NOMO-1 treated with dmso at 0.1 percent for 144 hours (cell line): ENCODE data around the gene CACNG5.

Experiments used
- DNase-seq: peaks from one replicate; lab custom pipeline; 2025; ENCODE audit not compliant: unreplicated experiment; lab: John Stamatoyannopoulos, UW

The CACNG5 gene

DNA sequence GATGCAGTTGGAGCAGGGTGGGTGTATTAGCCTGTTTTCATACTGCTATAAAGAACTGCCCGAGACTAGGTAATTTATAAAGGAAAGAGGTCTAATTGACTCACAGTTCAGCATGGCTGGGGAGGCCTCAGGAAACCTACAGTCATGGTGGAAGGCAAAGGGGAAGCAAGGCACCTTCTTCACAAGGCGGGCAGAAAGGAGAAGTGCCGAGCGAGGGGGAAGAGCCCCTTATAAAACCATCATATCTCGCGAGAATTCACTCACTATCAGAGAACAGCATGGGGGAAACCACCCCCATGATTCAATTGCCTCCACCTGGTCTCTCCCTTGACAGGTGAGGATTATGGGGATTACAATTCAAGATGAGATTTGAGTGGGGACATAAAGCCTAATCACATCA, 68.4 kb downstream of the CACNG5 start:
- DNase-seq, result peak; percentile 16

DNA sequence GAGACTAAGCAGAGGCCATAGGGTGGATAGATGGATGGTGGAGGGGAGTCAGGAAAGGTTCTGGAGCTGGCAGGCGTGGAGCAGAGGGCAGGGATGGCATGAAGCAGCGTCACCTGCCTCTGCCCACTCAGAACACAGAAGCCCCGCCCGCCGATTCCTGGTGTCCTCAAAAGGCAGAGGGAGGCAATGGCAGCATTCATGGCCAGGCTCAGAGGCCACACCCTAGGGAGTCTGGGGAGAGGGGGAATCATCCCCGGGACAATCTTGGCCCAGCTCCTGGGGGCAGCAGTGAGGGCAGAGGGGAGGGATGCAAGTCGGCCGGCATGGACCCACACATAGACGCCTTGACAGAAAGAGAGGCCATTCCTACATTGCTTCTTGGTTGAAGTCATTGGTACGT, 68.9 kb downstream of the CACNG5 start:
- no peak for DNase-seq

DNA sequence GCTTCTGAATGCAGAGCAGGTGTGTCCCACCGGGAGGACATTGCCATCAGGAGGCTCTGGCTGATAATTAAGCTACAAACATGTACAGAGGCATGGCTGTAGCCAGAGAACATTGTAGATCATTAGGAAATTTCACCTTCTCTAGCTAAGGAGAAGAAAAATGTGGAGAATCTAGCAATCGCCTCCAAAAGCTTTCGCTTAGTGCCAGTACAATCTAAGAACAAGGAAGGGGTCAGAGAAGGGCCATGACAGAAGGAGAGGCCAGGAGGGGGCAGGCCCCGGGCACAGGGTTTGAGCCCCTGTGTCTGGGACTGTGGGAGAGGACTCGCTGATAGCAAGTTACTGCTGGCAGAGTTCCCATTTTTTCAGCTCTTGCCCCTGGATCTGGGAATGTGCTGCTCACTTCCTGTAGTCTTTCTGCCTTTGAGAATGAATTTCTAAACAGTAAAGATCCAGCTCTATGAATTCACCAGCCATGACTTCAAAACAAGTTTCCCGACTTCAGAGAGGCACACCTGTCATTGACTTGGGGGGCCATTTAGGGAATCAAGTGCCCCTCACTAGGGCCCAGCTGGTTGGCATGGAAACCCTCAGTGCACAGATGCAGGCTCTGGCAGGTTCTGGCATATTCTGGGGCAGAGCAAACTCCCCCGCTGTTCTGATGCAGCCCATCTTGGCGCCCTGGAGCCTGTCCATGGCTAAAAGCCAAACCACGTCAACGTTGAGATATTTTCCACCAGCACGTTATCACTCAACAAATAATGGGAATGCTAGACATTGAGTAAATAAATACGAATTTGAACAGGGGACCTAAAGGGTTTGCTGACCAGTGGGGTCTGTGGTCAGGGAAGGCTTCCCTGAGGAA, 70.1 kb downstream of the CACNG5 start:
- DNase-seq, result no peak

DNA sequence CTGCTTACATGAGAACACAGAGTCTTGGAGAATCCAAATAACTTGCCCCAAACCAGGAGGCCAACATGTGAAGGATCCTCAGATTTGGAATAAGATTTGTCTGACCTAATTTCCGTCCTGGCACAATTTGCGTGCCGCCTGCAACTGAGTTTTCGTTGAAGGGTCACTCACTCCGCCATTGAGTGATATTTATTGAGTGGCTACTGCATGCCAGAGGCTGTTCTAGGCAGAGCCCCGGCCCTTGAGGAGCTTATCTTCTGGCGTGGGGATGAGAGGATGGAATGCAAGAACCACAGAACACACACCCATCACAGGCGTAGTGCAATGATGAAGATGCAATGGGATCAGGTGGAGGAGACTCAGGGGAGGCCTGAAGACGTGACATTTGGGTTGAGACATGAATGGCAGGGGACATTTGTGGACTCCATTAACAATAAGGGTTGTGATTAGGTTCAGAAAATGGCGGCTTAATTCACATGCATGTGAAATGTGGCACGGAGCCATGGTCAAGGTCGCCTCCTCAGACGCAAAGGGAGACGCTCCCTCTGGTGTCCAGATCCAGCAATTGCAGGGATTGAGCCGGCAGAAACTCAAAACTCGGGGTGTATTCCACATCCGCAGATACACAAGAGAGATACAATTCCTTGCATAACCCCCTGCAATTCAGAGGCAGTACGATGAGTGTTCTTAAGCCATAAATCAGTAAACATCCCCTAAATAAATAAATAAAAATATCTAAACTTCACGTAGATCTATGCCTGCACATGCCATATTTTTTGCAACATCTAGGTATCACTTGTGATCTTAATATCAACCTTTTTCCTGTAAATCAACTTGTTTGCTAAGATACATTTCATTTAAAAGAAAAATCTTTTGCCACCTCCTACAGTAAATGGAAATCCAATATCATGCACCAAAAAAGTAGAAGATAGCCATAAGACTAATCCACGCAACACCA, 71.7 kb downstream of the CACNG5 start:
- DNase-seq, result peak; percentile 27

DNA sequence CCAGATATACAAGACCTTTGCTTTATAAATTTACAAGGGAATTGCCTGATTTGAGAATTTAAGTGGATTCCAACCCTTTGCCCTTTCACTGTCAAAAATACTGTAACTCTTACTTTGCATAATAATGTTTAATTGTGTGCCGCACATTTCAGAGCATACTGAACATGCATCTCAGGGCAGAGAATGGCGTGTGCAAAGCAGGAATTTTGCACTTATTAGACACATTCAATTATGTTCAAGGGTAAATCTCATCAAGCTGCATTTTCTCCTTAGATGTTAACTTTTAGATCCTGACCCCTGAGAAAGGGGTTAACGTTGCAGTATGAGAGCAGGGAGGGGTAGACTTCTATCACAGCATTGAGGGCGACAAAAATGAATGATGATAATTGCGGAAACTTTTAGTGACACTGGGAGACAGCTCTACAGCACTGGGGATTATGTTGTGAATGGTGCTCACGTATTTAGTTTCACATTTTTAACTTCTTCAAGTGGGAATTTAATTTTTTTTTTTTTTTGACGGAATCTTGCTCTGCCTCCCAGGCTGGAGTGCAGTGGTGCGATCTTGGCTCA, 75.0 kb downstream of the CACNG5 start:
- DNase-seq, result no peak

DNA sequence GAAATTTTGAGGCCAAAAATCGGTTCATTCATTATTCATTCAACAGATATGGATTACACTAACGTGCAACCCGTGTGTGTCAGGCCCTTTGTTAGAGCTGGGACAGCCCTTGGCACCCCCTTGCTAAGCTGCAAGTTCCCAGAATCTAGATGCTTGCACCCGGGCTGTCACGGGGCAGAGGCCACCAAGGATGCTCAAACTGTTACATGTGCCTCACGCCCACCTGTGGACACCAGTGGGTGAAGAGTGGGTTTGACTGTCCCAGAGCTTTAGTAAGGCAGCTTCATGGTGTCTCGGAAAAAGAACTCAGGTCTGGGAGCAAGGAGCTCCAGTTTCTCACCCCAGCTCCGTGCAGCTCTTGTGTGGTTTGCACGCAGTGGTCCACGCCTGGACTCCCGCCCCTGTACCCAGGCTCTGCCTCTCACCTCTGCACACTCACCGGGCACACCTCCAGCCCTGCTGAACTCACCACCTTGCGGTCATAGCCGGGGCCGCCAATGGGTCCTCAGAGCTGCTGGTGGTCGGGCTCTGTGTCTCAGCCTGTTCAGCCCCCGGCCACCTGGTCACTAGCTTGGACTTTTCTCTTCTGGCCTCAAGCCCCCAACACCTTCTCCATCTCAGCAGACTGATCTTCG, 75.9 kb downstream of the CACNG5 start:
- DNase-seq, result no peak

DNA sequence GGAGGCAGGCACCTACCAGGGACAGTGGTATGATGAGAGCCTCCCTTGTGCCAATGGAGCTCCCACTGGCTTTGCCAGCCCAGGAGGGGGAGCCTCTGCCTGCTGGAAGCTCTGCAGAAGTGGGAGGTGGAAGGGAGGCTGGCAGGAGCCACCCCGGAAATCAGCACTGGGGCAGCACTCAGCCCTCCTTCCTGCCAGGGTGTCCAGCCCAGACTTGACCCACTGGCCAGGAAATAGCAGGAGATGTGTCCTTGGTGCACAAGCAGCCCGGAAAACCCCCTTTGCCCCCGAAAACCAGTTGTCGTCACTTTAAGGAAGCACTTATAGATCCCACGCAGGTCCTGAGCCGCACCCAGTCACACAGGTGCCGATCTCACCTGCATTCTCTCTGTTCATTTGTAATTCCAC, 80.3 kb downstream of the CACNG5 start:
- no peak for DNase-seq

DNA sequence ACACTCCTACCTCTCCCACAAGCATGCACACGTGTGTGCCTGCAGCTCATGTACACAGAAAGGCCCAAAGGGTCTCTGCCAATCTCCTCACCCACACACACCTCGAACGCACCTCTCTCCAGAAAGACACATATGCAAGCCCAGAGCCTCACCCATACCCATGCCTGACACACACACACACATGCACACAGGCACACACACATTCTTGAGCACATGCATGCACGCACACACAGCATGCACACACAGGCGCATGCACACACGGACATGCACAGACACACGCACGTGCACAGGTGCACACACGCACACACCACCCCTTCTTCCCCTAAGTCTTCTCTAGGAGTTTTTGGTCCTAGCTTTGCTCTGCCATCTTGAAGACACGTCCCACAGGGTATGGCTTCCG, 80.9 kb downstream of the CACNG5 start:
- no peak for DNase-seq

DNA sequence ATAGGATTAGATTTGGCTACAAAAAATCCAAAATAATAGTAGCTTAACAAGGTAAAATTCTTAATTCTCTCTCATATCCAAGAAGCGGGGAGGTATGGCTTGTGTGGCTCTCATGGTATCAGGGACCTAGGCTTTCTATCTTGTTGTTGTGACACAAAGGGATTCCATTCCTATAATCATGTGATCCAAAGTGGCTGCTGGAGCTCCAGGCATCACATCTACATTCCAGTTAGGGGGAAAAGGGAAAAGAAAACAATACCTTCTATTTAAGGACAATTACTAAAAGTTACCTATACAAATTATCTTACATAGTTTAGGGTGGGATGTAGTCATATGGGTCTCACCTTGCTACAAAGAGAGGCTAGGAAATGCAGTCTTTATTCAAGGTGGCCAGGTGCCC, 82.0 kb downstream of the CACNG5 start:
- no peak for DNase-seq

DNA sequence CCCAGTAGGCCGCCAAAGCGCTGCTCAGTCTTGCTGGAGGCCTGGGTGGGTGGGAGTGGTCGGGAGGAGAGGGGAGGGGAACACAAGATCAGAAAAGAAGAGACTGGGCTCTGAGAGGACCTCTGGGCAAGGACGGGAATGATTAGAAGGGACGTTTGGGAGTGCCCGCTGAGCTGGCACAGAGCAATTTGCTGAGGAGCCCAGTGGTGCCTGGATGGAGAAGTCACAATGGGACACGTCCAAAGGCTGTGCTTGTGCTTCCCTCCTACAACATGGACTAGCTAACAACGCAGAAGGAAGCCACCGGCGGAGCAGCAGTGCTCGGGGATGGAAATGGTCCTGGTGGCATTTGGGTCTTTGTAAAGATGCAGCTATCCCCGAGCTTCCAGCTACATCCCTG, 84.0 kb downstream of the CACNG5 start:
- no peak for DNase-seq

DNA sequence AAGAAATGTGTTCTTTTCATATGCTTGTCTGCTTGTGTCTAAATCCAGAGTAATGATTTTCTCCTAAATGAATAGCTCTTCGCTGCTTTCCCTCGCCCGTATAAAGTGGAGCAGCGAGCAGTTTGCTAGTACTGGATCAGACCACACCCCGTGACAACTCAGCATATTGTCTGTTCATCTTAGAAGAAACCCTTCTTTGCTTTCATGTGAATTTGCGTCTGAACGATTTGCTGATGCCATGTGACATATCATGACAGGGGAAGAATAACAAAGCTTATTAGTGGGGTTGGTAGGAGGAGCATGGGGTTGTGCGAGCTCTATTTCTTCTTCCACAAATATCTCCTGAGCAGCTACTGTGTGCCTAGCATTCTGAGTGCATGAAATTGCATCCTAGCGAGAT, 85.5 kb downstream of the CACNG5 start:
- DNase-seq, result no peak

DNA sequence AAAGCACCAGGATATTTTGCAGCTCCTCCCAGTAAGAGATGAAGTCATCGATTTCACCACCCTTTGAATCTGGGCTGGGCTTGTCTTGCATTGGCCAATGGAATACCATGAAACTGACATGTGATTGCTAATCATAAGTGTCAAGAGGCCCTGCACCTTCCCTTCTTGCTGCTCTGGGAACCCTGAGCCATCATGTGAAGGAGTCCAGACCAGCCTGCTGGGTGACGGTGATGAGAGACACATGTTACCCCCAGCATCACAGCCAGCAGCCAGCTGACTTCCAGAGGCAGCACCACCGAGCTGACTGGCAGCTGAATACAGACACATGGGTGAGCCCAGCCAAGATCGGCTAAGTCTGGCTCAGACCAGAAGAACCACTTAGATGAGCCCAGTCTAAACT, 86.0 kb downstream of the CACNG5 start:
- no peak for DNase-seq

DNA sequence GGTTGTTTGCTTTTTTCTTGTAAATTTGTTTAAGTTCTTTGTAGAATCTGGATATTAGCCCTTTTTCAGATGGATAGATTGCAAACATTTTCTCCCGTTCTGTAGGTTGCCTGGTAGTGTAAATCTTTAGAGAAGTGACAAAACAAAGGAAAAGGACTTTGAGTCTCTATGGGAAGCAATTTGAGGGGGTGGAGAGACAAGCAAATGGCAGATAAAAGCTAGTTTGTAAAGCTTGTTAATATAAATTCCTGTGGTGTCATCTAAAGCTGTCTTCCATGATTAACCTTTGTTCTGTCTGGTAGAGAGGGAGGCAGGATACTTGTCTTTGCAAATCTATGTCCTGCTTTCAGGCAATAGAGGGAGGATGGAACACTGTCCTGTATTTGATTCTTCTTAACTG, 89.0 kb downstream of the CACNG5 start:
- DNase-seq, result no peak

DNA sequence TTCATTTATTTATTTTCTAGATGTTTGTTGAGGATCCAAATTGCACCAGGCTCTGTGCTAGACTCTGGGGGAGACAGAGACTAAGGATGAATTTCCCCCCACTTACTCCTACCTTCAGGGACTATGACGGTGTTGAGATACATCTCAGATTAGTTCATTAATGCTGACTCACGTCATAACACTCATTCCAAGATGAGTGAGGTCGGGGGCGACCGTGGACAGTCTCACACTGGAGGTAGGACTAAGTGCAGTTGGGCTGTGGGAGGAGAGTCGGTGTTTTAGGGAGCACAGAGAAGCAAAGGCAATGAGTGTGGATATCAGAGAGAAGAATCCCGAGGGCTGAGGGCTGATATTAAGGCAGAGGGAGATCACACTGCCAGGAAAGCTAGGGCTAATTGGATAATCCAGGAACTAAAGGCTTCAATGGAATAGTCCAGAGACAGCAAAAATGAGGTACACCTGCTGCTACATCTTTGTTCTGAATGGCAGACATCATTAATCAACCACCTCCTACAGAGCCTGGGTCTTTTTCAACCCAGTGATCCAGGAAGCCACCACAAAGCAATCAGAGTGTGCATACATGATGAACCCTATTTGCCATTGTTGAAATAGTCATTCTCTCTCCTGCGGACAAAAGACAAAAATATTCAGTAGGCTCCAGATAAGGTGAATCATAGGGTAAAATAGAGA, 91.0 kb downstream of the CACNG5 start:
- DNase-seq, result no peak

DNA sequence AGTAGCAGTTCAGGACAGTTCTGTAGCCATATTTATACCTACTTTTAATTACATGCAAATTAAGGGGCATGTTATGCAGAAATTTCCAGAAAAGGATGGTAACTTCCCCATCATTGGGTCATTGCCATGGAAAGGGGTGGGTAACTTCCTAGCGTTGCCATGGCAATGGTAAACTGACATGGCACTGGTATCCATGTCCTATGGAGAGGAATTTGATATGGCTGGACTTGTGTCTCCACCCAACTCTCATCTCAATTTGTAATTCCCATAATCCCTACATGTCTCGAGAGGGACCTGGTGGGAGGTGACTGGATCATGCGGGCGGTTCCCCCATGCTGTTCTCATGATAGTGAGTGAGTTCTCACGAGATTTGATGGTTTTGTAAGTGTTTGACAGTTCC, 94.0 kb downstream of the CACNG5 start:
- no peak for DNase-seq

DNA sequence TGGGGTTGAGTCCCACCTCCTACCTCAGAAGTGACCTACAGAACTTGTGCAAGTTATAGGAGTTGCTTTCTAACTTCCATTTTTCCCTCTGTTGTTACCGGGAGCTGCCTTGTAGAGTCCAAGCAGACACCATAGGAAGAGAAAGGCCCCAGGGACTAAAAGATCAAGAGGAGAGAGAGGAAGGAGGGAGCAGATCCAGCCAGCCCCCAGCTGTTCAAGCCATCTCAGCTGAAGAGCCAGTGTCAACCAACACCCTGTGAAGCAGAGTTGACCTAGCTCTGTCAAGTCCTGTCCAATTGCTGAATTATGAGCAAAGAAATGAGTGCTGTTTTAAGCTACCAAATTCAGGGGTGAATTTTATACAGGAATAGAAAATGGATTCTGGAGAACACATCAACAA, 94.7 kb downstream of the CACNG5 start:
- DNase-seq, result no peak

DNA sequence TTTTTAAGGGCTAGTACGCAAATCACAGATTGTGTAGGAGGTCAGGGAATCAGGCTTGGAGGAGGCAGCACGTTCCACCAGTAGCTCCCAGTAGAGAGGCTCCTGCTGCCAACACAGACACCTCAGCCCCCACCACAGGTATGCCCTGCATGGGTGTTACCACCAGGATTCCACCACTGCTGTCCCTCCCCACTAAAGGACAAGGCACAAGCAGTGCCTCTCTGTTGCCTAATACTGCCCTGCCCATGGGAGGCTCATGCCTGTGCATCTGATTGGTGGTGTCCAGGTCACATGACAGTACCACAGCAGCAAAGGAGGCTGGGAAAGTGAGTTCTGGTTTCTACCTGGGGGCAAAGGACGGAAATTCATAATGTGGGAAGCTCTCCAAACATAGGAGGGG, 96.0 kb downstream of the CACNG5 start:
- DNase-seq, result no peak

DNA sequence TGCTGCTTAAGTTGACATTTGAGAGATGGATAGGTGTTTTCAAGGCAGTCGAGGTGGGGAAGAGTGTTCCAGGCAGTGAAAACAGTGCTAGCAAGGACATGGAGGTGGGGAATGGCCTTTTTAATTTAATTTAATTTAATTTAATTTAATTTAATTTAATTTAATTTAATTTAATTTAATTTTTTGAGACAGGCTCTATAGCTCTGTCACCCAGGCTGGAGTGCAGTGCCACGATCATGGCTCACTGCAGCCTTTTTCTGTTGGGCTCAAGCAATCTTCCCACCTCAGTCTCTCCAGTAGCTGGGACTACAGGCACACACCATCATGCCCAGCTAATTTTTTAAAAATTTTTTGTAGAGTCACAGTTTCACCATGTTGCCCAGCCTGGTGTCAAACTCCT, 97.4 kb downstream of the CACNG5 start:
- no peak for DNase-seq

DNA sequence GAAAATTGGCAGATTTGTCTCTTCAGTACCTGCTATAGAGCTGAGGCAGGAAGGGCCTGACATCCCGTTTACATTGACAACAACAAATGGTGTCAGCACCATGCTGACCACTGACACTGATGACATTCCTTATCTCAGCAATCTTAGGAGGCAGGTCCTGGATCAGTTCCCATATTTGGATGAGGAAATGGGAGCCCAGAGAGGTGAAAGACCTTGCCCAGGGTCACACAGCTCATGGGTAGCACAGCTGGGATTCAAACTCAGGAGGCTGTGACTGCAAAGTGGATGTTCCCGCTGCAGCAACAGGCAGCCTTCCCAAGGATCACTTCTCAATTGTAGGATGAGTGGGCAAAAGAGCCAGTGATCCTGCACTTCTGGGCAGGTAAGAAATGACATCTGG, 99.1 kb downstream of the CACNG5 start:
- DNase-seq, result no peak
